Activated T-helper 1 cell treated with Interleukin-2 at 50 U/mL for 16 hours (primary cell): ENCODE measurements around the gene FGFR2.

ENCODE experiments used
- DNase-seq: peaks from one replicate; pipeline ENCODE4 v3.0.0-alpha.2; 2020; ENCODE audit warnings: low read depth

The FGFR2 gene

DNA sequence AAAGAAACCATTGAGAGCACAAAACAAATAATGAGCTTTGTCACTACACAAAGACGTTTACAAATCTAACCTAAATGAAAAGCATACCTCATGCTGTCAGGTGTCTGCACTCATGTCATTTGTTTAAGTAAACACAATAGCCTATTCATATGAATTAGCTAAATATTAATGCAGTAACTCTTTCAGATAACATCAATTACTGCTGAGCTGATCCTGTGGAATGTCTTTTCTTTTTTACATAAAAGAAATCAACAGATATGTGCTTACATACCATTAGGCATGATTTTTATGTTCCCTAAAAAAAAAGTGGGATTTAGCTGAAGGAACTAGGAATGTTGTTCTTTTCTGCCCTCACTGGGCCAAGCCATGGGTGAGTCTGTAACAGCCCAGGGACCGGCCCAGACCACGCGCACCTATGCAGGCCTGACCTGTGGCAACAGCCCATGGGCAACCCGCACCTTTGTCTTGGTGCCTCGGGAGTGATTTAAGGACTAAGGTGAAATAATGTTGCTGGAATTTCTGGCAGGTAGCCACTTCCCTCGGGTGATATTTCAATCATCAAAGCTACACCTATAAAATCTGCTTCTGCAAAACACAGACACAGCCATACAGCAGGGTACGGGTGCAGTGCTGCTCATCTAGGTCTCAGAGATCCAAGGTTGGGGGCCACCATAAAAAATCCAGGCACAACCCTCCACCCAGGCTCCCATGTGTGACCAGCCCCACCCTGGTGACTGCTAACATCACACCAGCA lies 44.6 kb downstream of the FGFR2 start:
- no peak for DNase-seq

DNA sequence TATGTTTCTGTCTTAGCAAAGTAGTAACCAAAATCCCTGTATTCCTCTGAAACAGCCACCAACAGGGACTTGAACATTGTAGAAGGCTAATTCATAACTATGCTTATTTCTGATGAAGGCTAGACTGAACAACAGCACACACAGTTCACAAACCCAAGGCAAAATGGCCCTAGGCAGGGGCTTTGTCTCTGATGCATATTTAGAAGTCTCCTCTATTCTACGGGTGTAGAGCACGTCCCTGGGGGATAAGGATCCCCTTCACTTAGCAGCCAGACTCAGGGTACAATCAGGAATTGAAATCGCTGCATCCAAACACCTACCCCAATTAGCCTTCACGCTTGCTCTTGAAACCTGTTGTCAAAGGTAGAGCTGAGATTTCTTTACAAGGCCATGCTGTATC lies 45.5 kb downstream of the FGFR2 start:
- no peak for DNase-seq

DNA sequence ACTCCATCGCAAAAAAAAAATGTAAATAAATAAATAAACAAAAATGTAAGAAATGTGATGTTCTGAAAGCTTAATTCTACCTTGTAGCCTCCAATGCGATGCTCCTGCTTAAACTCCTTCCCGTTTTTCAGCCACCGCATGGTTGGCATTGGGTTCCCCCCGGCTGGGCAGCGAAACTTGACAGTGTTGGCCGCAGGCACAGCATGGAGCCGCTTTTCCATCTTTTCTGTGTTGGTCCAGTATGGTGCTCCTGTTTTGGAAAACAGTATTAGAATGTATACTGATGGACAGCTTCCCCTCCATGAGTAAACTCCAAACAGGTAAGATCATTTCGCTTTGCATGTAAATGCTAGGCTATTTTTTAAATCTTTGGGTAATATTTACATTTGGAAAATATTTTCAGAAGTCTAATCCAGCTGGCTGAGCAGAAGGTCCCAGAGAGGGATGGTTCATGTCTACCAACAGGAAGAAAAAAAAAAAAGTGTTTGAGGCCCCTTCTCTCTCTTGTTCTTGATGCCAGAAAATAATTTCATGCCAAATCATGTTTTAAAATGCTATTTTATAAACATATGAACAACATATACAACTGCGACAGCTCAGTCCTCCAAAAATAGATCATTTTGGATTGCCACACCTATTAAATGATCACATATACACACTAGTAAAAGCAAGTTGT lies 46.9 kb downstream of the FGFR2 start:
- no peak for DNase-seq

DNA sequence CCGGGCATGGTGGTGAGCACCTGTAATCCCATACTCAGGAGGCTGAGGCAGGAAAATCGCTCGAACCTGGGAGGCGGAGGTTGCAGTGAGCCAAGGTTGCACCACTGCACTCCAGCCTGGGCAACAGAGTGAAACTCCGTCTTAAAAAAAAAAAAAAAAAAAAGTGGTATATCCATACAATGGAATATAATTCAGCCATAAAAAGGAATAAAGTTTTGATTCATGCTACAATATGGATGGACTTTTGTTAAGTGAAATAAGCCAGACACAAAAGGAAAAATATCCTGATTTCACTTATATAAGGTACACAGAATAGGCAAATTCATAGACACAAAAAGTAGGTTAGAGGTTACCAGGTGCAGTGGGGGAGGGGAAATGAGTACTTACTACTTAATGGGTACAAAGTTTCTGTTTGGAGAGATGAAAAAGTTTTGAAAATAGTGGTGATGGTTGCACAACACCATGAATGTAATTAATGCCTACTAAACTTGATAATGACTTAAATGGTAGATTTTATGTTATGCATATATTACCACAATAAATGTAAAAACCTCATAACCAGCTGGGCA lies 53.9 kb downstream of the FGFR2 start:
- DNase-seq = no peak

DNA sequence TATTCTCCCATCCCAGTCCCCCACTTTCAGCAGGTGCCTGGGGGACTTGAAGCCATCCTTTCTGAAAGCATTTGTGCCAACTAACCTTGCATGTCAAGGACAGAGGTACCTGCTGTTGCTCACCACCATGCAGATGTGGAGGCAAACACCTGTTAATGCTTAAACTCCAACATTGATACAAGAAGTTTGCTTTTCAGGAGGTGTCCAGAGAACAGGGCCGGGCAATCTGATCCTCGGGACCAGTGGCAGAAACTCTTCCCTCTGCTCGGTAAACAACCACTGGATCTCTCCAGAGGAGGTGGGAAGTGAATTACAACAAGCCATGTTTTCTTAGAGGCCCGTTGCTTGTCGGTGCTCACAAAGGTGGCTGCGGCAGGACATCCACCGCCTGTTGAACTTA lies 54.7 kb downstream of the FGFR2 start:
- DNase-seq = no peak

DNA sequence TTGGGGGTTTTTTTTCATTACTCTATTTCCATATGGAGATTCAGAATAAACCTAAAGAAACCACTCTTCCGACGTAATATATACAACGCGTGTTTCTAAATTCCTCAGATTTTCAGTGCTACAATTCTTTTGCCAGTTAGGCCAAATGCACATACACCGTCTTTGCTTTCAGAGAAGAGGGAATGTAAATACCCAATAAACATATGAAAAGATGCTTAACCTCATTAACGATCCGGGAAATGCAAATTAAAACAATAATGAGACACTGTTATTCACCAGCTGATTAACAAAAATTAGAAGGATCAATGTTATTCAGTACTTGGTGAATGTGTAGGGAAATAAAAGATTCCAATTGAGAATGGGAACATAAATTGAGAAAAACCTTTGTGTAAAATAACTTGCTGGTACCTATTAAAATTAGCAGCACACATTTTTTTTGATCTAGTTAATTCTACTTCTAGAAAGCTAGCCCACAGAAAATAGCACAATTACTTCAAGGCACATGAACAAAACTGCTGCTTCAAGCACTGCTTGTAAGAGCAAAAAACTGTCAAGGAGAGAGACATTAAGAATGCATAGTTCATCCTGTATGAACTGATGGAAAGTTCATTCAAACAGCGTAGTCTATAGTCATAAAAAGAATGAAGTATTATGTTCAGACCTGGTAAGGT lies 56.7 kb downstream of the FGFR2 start:
- DNase-seq = no peak

DNA sequence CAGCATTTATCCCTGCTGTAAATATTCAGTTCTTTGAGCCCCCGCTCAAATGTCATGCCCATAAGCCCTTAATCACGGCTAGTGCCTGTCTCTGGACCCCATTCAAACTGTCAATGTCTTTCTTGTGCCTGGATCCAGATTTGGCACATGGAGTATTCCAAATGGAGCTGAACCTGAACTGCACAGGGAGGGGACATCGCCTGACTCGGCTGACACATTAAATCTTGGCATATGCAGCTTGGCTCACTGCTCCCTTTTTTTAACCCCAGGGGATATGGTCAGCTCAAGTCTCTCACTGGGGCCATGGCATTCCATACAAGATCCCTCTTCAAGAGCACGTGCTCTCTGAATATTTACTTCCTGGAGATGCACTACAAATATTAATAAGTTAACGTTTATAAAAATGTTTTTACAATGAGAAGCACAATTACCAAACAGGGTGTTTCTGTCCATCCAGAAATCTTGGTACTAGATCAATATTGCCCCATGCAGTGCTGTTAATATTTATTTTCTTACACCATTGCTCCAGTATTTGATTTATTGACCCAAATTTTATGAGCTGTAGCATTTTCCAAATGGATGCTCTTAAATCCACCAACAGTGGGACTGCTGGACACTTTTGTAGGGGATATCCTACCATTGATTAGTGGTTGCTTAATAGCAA lies 57.4 kb downstream of the FGFR2 start:
- no peak for DNase-seq

DNA sequence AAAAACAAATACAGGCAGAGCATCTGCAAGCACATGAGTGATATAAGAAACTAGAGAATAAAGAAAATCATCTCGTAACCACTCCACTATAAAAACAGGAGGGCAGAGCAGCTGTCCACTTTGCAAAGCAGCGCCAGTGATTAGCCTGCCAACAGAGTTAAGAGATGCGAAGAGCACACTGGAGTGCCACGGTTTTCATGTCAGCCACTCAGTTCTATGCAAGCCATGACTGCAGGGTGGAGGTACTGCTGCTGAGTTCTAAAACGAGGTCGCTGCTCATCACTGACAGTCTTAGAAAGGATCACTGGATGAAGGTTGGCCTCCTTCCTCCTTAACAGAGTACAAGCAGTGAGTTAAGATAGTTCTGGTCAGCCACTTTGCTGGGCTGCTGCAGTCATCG lies 58.5 kb downstream of the FGFR2 start:
- no peak for DNase-seq

DNA sequence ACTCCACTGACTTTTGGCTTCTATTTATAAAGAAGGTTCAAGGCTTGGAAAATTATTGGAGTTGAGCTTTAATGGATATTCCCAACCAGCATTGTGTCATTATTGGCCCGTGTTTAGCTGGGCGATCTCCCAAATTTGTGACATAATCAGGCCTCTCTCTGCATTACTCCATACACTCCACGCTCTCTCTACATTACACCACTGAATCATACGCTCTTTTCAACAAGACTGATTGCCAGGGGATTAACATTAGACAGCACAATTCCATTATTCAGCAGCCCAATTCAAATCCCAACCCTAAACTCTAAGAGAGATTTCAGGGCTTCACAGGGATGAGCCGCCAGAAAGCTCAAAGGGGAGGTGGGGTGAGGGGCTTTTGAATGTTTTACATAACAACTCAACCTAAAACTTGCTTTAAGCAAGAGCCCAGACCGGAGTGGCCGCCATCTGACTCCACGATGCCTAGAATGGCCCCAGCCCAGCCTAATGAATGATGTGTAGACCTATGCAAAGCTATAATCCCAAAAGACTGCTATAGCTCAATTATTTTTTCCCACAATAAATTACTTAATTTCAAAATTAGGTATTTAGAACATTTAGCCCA lies 61.8 kb downstream of the FGFR2 start:
- no peak for DNase-seq

DNA sequence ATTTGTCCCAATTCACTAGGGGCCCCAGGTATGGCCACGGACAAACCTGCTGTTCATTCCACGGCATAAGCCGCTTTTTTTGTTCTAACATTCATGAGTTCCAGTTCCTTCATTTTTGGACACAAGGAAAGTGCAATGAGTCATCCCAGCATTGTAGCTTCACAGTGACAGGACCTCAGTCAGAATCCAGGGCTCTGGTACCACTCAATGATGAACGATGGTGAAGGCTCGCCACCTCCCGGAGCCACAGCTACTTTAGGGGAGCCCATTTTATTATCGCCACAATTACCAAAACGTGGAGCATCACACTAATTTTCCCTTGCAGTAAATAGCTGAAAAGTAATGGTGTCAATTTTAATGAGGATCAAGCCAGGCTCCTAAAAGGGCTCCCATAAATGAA lies 62.9 kb downstream of the FGFR2 start:
- no peak for DNase-seq

DNA sequence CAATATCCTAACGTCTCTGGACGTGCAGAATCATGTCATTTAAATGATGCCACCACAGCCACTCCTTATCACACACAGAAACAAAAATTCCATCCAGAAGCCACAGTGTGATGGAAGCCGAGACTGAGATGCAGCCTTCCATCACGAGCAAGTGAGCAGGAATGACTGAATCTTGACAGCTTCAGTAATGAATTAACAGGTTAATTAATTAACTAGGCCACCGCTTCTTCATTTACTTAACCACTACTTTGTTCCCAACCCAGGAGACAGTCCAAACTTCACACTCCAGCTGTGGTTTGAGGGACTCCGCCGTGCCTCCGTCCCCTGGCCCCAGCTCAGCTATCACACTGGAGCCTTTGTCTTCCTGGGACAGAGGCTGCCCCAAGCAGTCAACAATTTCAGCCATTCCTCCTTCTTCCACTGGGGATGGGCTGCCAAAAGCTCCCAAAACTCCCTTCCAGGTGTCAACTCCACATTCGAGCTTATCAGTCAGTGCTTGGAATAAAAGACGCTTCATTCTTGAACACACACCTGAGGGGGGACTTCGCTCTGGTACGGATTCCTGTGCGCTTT lies 65.9 kb downstream of the FGFR2 start:
- DNase-seq = no peak

DNA sequence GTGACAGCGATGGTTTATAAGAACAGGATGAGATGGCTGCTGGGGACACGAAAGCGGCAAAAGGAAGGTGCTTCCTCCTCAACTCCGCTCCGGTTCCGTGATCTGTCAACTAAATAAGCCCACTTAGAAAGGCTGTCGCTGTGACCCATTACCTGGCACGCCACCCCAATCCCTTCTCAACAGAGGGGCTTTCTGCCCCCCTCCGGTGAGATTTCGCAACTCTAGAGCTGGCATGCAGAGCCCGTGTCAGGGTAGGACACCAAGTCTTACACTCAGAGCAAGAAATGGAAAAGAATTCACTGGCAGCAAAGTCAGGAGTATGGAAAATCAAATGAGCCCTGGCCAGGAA lies 66.4 kb downstream of the FGFR2 start:
- no peak for DNase-seq

DNA sequence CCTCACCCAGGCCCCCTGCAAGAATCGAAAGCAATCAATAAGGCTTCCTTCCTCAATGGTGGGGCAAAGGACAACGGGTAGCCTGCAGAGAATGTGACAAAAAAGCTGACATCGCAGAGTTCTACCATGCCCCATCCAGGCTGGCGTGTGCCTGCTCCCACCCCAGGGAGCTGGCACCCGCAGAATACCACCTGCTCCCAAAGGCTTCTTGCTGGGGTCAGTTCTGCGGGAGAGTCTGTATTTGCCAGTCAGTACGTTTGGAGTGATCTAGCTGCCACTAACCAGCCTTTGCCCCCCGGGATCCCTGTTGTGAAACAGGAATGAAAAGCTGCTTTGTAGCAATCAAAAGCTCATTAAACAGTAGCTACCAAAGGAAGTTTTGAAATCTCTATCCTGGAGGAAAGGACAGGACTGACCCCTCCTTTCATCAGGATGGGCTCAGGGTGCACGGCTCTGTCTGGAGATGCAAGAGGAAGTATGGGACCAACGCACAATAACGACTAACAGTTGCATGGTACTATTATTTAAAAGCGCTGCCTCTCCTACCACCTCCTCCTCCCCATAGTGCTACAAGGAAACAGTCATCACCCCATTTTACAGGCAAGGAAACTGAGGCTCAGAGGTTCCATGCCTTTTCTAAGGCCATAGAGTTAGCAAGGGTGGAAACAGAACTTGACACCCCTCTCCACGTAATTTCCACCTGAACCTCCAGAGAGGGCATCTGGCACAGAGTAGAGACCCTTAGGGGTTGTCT lies 67.0 kb downstream of the FGFR2 start:
- no peak for DNase-seq

DNA sequence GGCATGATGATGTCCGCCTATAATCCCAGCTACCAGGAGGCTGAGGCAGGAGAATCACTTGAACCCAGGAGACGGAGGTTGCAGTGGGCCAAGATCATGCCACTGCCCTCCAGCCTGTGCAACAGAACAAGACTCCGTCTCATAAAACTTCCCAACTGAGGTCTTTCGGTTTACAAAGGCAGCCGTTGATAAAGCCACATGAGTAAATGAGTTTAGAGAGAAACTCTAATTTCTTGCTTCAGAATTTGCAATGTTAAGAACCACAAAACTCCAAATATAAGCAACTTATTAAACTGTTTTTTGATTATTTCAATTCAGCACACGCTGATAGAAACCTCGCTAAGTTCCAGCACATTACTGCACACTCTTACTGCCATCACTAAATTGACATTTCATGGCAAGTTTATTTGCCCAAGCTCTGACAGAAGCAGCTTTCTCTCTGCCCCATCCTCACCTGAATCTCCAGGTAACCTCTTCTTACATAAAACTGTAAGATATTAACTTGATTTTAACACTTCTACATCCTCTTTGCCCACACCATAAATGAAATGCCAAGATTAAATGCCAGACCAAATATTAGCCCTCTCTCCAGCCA lies 67.7 kb downstream of the FGFR2 start:
- no peak for DNase-seq

DNA sequence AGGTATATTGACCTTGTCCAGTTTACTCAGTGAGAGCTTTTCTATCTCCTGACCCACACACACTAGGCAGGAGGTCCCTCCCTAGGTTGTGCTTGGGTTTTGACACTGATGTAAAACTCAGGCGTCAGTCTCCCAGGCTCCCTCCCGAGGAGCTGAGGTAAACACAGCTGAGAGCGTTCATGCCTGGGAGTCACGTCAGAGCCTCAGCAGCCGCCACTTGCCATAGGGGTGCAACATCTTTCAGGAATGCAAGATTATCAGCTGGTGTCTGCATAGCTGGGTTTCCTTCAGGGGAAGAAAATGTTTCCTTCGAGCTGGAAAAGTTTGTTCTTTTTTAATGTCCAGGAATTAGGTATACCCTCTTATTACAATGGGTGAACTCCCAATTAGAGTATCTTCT lies 70.6 kb downstream of the FGFR2 start:
- DNase-seq = no peak

DNA sequence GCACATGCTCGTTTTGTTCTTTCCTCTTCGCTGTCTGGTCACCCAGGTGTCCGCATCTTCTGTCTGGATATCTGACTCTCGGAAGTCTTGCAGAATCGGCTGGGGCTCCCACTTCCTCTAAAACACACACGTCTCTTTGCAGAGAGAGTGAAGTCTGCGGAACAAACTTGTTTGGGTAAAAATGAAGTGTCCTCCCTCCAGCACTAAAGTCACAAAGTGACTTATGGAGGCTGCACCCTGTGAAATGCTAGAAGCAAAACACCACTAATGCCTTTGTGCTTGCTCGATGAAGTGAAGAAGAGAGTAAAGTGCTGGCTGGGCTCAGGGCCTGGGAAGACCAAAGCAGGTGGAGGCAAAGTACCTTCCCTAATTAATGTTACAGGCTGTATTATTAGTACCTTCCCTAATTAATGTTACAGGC lies 71.4 kb downstream of the FGFR2 start:
- no peak for DNase-seq

DNA sequence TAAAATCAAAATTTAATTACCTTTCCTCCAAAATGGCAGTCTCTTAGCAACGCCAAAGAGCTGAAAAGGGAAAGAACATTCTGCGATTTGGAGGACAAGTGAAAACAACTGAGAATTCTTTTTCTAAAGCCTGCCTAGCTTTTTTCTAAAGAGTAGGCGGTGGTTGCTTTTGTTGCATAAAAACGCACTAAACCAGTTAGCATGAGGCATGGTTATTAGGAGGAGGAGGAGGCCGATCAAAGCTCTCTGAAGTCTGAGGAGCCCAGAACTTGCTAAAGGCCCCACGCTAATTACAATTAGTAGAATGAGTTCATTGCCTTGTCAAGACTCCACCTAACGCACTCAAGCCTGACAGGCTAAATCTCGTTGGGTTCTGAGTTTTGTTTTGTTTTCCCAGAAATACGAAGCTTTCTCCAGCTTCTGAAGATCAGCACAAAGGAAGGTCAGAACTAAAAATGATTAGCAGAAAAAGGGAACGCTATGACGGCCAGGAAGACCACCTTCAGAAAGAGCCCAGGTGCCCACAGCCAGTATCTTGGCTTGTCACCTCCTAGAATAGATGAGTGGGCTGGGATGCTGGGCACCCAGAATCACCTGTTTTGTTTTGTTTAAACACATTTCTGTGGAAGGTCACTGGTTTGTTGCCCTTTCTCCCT lies 72.0 kb downstream of the FGFR2 start:
- no peak for DNase-seq

DNA sequence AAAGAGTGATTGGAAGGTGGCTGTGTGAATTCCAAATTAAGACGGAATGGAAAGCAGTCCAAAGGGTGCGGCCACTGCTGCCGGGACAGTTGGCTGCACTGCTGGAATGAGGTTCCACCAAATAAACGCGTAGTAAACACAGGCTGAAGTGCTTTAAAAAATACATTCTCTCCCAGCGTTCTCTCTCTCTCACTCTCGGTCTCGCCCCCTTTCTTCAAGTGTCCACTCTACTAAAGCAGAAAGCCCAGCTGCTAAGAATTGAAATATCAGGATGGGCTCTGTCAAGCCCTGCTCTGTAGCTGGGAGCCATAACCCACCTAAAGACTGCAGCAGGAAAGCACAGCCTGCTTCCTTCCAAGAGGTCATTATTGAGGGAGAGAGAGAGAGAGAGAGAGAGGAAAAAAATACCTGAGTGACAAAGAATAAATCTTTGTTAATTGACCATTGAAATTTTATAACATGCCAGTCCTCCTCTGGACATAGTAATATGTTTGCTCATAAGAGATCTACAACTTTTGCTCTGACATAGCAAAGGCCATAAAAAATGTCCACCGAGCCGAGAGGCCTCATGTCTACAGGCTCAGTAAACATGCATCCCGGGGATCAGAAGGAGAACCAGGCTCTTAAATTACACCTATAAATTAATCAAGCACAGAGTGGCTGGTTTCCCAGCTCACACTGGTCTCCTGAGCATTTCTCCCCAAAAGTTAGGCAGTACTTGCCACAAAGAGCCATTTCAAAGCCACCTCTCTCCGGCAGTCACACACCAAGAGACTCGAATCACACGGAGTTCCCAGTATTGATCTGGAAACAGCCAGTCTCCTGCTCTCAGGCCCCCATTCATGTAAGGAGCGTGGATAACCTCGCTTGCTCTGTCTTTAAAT lies 72.8 kb downstream of the FGFR2 start:
- DNase-seq = no peak
